Measurements from ENCODE around the gene CCDC71L. TPM values are rescaled to one million over a fixed set of nuclear protein-coding genes. Genes with fewer than 3 reads are reported as not detected.

CCDC71L gene
- total RNA-seq, 1 experiment from 2014 or later = 6.0 TPM

GRCh38 chr7:106620676-106621075 is 40.3 kb downstream of the CCDC71L start:
- no peak for DNase-seq (ENCODE audit: low read depth, low spot score)
- H3K27ac ChIP-seq (ENCODE audit: low read length) = no peak overlapping the region
- no peaks in the 10 kb centered on the region; the same call in 1 of the 2 replicates for H3K27me3 ChIP-seq (ENCODE audit: control insufficient read depth, insufficient read depth, low read length)
- no TSS peak for BruUV-seq (replicated peaks)
- in situ Hi-C loops (cut with HindIII; ENCODE audit: low pct_unique_long_range_greater_than_20kb, low sequenced_read_pairs) = no loop called here
- no peak for ATAC-seq
- H3K36me3 ChIP-seq (ENCODE audit: control insufficient read depth, insufficient read depth, low read length) = no peaks in the 10 kb centered on the region
- intact Hi-C loops (cut with micrococcal nuclease; ENCODE audit: unreplicated experiment) = no loop called here
- ChIA-PET CTCF (no interaction called here), POLR2A (no interaction called here)
- H3K4me1 ChIP-seq (ENCODE audit: control insufficient read depth, insufficient read depth, low read length) = no peaks in the 10 kb centered on the region
- no peaks in the 10 kb centered on the region for H3K9me3 ChIP-seq (ENCODE audit: control insufficient read depth, insufficient read depth, low read depth, low read length)
- no peak overlapping the region for H3K4me3 ChIP-seq (ENCODE audit: low read depth in 2 of 2, low read length in 2 of 2)
- TF ChIP-seq TCF7L2 (IDR thresholded peaks at IDR 0.05; ENCODE audit: low read depth, low read length) (no peak), POLR2AphosphoS5 (IDR thresholded peaks at IDR 0.05; ENCODE audit: low read depth, low read length) (no peak)

- ATAC-seq (no peak), DNase-seq (ENCODE audit: low read depth, low spot score) (no peak)
- Histone ChIP-seq H3K4me3 (ENCODE audit: low read depth in 2 of 2, low read length in 2 of 2) (no peak overlapping the region), H3K27me3 (ENCODE audit: control insufficient read depth, insufficient read depth, low read length) (no peaks in the 10 kb centered on the region; the same call in 1 of the 2 replicates), H3K36me3 (ENCODE audit: control insufficient read depth, insufficient read depth, low read length) (no peaks in the 10 kb centered on the region), H3K9me3 (ENCODE audit: control insufficient read depth, insufficient read depth, low read depth, low read length) (no peaks in the 10 kb centered on the region), H3K27ac (ENCODE audit: low read length) (no peak overlapping the region), H3K4me1 (ENCODE audit: control insufficient read depth, insufficient read depth, low read length) (no peaks in the 10 kb centered on the region)
- ChIA-PET POLR2A (no interaction called here), CTCF (interaction anchor here (0.6 kb wide), 1 partner anchor 159 kb away, joined by 6 read pairs; no protein-coding TSS in a partner anchor)
- intact Hi-C loops (cut with micrococcal nuclease; ENCODE audit: unreplicated experiment) = no loop called here
- in situ Hi-C loops (cut with HindIII; ENCODE audit: low pct_unique_long_range_greater_than_20kb, low sequenced_read_pairs) = no loop called here
- TF ChIP-seq SIN3A (IDR thresholded peaks at IDR 0.05; ENCODE audit: borderline replicate concordance, insufficient read depth, low read depth, low read length) = no peak
- BruUV-seq (replicated peaks) = no TSS peak
Observed at GRCh38 chr7:106620034-106620433, 40.9 kb downstream of the CCDC71L start.

GRCh38 chr7:106619213-106619612 is 41.7 kb downstream of the CCDC71L start:
- no TSS peak for BruUV-seq (replicated peaks)
- ATAC-seq (no peak), DNase-seq (ENCODE audit: low read depth, low spot score) (no peak)
- Histone ChIP-seq H3K9me3 (ENCODE audit: control insufficient read depth, insufficient read depth, low read depth, low read length) (no peaks in the 10 kb centered on the region), H3K27me3 (ENCODE audit: control insufficient read depth, insufficient read depth, low read length) (no peaks in the 10 kb centered on the region), H3K36me3 (ENCODE audit: control insufficient read depth, insufficient read depth, low read length) (no peaks in the 10 kb centered on the region), H3K4me1 (ENCODE audit: control insufficient read depth, insufficient read depth, low read length) (no peaks in the 10 kb centered on the region), H3K4me3 (ENCODE audit: low read depth in 2 of 2, low read length in 2 of 2) (no peak overlapping the region), H3K27ac (ENCODE audit: low read length) (no peak overlapping the region)
- CTCF ChIA-PET = no interaction called here
- in situ Hi-C loops (cut with HindIII; ENCODE audit: low pct_unique_long_range_greater_than_20kb, low sequenced_read_pairs) (no loop called here), intact Hi-C loops (cut with micrococcal nuclease; ENCODE audit: unreplicated experiment) (no loop called here)
- TF ChIP-seq TCF7L2 (IDR thresholded peaks at IDR 0.05; ENCODE audit: low read depth, low read length) (no peak), SIN3A (IDR thresholded peaks at IDR 0.05; ENCODE audit: borderline replicate concordance, insufficient read depth, low read depth, low read length) (no peak), POLR2AphosphoS5 (IDR thresholded peaks at IDR 0.05; ENCODE audit: low read depth, low read length) (no peak)
- POLR2A ChIA-PET = no interaction called here

DNA sequence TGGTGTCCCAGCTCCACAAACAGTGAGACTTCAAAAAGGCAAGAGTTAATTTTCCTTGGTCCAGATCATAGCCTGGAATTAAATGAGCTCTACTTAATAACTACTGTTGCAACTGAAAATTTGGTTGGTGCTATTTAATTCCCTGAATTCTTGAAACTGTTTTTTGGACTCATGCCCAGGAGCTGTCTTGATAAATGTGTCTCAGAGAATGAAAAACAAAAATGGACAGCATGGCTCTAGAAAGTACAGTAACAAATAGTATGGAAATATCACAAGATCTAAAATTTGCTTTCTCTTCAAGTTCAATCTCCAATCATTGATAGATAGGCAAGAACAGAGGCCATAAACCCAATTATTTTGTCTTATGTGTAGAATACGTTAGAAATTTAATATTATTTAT is 42.5 kb downstream of the CCDC71L start:
- intact Hi-C loops (cut with micrococcal nuclease; ENCODE audit: unreplicated experiment) = no loop called here
- no peaks in the 10 kb centered on the region for H3K36me3 ChIP-seq (ENCODE audit: control insufficient read depth, insufficient read depth, low read length)
- H3K4me3 ChIP-seq (ENCODE audit: low read depth in 2 of 2, low read length in 2 of 2) = no peak overlapping the region
- POLR2A ChIA-PET = no interaction called here
- TF ChIP-seq REST (IDR thresholded peaks at IDR 0.05; ENCODE audit: insufficient read depth in 1 of 2, low read depth in 2 of 2, low read length in 1 of 2) (no peak), SIN3A (IDR thresholded peaks at IDR 0.05; ENCODE audit: borderline replicate concordance, insufficient read depth, low read depth, low read length) (no peak), TCF7L2 (IDR thresholded peaks at IDR 0.05; ENCODE audit: low read depth, low read length) (no peak), POLR2AphosphoS5 (IDR thresholded peaks at IDR 0.05; ENCODE audit: low read depth, low read length) (no peak)
- TF ChIP-seq, protein P1, sequence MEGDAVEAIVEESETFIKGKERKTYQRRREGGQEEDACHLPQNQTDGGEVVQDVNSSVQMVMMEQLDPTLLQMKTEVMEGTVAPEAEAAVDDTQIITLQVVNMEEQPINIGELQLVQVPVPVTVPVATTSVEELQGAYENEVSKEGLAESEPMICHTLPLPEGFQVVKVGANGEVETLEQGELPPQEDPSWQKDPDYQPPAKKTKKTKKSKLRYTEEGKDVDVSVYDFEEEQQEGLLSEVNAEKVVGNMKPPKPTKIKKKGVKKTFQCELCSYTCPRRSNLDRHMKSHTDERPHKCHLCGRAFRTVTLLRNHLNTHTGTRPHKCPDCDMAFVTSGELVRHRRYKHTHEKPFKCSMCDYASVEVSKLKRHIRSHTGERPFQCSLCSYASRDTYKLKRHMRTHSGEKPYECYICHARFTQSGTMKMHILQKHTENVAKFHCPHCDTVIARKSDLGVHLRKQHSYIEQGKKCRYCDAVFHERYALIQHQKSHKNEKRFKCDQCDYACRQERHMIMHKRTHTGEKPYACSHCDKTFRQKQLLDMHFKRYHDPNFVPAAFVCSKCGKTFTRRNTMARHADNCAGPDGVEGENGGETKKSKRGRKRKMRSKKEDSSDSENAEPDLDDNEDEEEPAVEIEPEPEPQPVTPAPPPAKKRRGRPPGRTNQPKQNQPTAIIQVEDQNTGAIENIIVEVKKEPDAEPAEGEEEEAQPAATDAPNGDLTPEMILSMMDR (IDR thresholded peaks at IDR 0.05) = no peak
- DNase-seq (ENCODE audit: low read depth, low spot score) (no peak), ATAC-seq (no peak)
- H3K27ac ChIP-seq (ENCODE audit: low read length) = no peak overlapping the region
- H3K27me3 ChIP-seq (ENCODE audit: control insufficient read depth, insufficient read depth, low read length) = no peaks in the 10 kb centered on the region
- CTCF ChIA-PET = no interaction called here
- no peaks in the 10 kb centered on the region for H3K9me3 ChIP-seq (ENCODE audit: control insufficient read depth, insufficient read depth, low read depth, low read length)
- no TSS peak for BruUV-seq (replicated peaks)
- no peaks in the 10 kb centered on the region for H3K4me1 ChIP-seq (ENCODE audit: control insufficient read depth, insufficient read depth, low read length)
- in situ Hi-C loops (cut with HindIII; ENCODE audit: low pct_unique_long_range_greater_than_20kb, low sequenced_read_pairs) = no loop called here
